Osteocyte (in vitro differentiated cells): ENCODE data around the gene MICOS13. TPM values are rescaled to one million over a fixed set of nuclear protein-coding genes. Genes with fewer than 3 reads are reported as not detected.

Source experiments
- DNase-seq: peaks from one replicate; pipeline ENCODE4 v3.0.0; 2021; ENCODE audit warnings: mixed read lengths; ENCODE audit not compliant: unreplicated experiment; ENCODE audit errors: extremely low spot score
- H3K27ac Mint-ChIP-seq: one replicate; pipeline ENCODE4 v1.8.0; 2021; ENCODE audit warnings: mild to moderate bottlenecking, mixed read lengths; ENCODE audit not compliant: unreplicated experiment
- H3K27me3 Mint-ChIP-seq: one replicate; pipeline ENCODE4 v1.8.0; 2021; ENCODE audit warnings: mixed read lengths; ENCODE audit not compliant: unreplicated experiment
- H3K36me3 Mint-ChIP-seq: one replicate; pipeline ENCODE4 v1.8.0; 2021; ENCODE audit warnings: mixed read lengths; ENCODE audit not compliant: unreplicated experiment
- H3K4me1 Mint-ChIP-seq: one replicate; pipeline ENCODE4 v1.8.0; 2021; ENCODE audit warnings: mixed read lengths; ENCODE audit not compliant: unreplicated experiment
- H3K4me3 Mint-ChIP-seq: one replicate; pipeline ENCODE4 v1.8.0; 2021; ENCODE audit warnings: mild to moderate bottlenecking, moderate library complexity, mixed read lengths; ENCODE audit not compliant: unreplicated experiment
- H3K9me3 Mint-ChIP-seq: one replicate; pipeline ENCODE4 v1.8.0; 2021; ENCODE audit warnings: mixed read lengths; ENCODE audit not compliant: unreplicated experiment
- total RNA-seq: library from RNA; stranded (reverse); gene quantifications from 2 replicates; pipeline ENCODE4 v1.2.1, GENCODE V29; 2021
- TF ChIP-seq, protein P1 (sequence below): fragments of 200-600 bp; sonication (generic); IDR thresholded peaks from 2 replicates; pipeline ENCODE4 v1.5.0; 2021; ENCODE audit warnings: antibody characterized with exemption, mild to moderate bottlenecking, moderate library complexity

The MICOS13 gene
- total RNA-seq, 1 donor from 2014 or later, result 60.7 TPM

- peaks cover 13% of the 10 kb centered on the region for H3K36me3 Mint-ChIP-seq
- no peak overlapping the region for H3K27ac Mint-ChIP-seq
- no peak overlapping the region for H3K4me3 Mint-ChIP-seq
- TF ChIP-seq, protein P1, sequence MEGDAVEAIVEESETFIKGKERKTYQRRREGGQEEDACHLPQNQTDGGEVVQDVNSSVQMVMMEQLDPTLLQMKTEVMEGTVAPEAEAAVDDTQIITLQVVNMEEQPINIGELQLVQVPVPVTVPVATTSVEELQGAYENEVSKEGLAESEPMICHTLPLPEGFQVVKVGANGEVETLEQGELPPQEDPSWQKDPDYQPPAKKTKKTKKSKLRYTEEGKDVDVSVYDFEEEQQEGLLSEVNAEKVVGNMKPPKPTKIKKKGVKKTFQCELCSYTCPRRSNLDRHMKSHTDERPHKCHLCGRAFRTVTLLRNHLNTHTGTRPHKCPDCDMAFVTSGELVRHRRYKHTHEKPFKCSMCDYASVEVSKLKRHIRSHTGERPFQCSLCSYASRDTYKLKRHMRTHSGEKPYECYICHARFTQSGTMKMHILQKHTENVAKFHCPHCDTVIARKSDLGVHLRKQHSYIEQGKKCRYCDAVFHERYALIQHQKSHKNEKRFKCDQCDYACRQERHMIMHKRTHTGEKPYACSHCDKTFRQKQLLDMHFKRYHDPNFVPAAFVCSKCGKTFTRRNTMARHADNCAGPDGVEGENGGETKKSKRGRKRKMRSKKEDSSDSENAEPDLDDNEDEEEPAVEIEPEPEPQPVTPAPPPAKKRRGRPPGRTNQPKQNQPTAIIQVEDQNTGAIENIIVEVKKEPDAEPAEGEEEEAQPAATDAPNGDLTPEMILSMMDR, result no peak
- peaks cover 5% of the 10 kb centered on the region for H3K4me1 Mint-ChIP-seq
- no peaks in the 10 kb centered on the region for H3K9me3 Mint-ChIP-seq
- H3K27me3 Mint-ChIP-seq, result no peaks in the 10 kb centered on the region
- DNase-seq, result peak; percentile 83
Measured at GRCh38 chr19:5711713-5712161, 31.4 kb upstream of the MICOS13 start.

- Mint-ChIP-seq H3K4me1 (peaks cover 3% of the 10 kb centered on the region), H3K27ac (no peak overlapping the region), H3K36me3 (peaks cover 17% of the 10 kb centered on the region), H3K27me3 (no peaks in the 10 kb centered on the region), H3K4me3 (no peak overlapping the region), H3K9me3 (no peaks in the 10 kb centered on the region)
- no peak for DNase-seq
- TF ChIP-seq, protein P1, result no peak
Measured at GRCh38 chr19:5711025-5711424, 30.7 kb upstream of the MICOS13 start.

- Mint-ChIP-seq H3K9me3 (no peaks in the 10 kb centered on the region), H3K27ac (no peak overlapping the region), H3K36me3 (peaks cover 21% of the 10 kb centered on the region), H3K27me3 (no peaks in the 10 kb centered on the region), H3K4me3 (no peak overlapping the region), H3K4me1 (no peaks in the 10 kb centered on the region)
- TF ChIP-seq, protein P1, result no peak
- peak; percentile 83 for DNase-seq
Measured at GRCh38 chr19:5707576-5708575, 27.6 kb upstream of the MICOS13 start.

GRCh38 chr19:5706876-5707573 lies 26.7 kb upstream of the MICOS13 start:
- no peak overlapping the region for H3K4me3 Mint-ChIP-seq
- peaks cover 18% of the 10 kb centered on the region for H3K36me3 Mint-ChIP-seq
- TF ChIP-seq, protein P1, result no peak
- no peaks in the 10 kb centered on the region for H3K27me3 Mint-ChIP-seq
- DNase-seq, result no peak
- H3K27ac Mint-ChIP-seq, result no peak overlapping the region
- no peaks in the 10 kb centered on the region for H3K9me3 Mint-ChIP-seq
- H3K4me1 Mint-ChIP-seq, result no peaks in the 10 kb centered on the region

GRCh38 chr19:5705552-5705951 lies 25.2 kb upstream of the MICOS13 start:
- H3K4me3 Mint-ChIP-seq, result no peak overlapping the region
- TF ChIP-seq, protein P1, result no peak
- no peaks in the 10 kb centered on the region for H3K27me3 Mint-ChIP-seq
- no peaks in the 10 kb centered on the region for H3K4me1 Mint-ChIP-seq
- peaks cover 22% of the 10 kb centered on the region for H3K36me3 Mint-ChIP-seq
- DNase-seq, result no peak
- H3K9me3 Mint-ChIP-seq, result no peaks in the 10 kb centered on the region
- H3K27ac Mint-ChIP-seq, result no peak overlapping the region
